Astrocyte (in vitro differentiated cells and primary cell): ENCODE measurements around the gene PTPRK. TPM values are rescaled to one million over a fixed set of nuclear protein-coding genes. Genes with fewer than 3 reads are reported as not detected.

Experiments
- DNase-seq: peaks from one replicate; pipeline ENCODE4 v3.0.0-alpha.2; 2010; ENCODE audit warnings: low read depth
- FAIRE-seq: peaks from 2 replicates; lab custom pipeline; 2011; peaks lifted over from hg19 to GRCh38; lab: Jason Lieb, UNC
- H2AFZ ChIP-seq: 2 replicates; pipeline ENCODE4 v1.6.0; 2012; ENCODE audit warnings: low read depth, low read length, inconsistent platforms
- H3K27ac ChIP-seq: 2 replicates; pipeline ENCODE4 v1.5.1; 2011; ENCODE audit warnings: low read depth, low read length, inconsistent platforms
- H3K27me3 ChIP-seq: 2 replicates; pipeline ENCODE4 v1.6.0; 2011; ENCODE audit warnings: low read length, inconsistent platforms; ENCODE audit not compliant: insufficient read depth
- H3K36me3 ChIP-seq: 2 replicates; pipeline ENCODE4 v1.5.1; 2011; ENCODE audit warnings: low read length, inconsistent platforms; ENCODE audit not compliant: insufficient read depth
- H3K4me1 ChIP-seq: 2 replicates; pipeline ENCODE4 v1.5.1; 2011; ENCODE audit warnings: low read length, inconsistent platforms; ENCODE audit not compliant: insufficient read depth
- H3K4me2 ChIP-seq: 2 replicates; pipeline ENCODE4 v1.6.0; 2012; ENCODE audit warnings: low read length, inconsistent platforms
- H3K4me3 ChIP-seq: 2 replicates; pipeline ENCODE4 v1.5.1; 2011; ENCODE audit warnings: low read depth, mild to moderate bottlenecking, low read length, inconsistent platforms; ENCODE audit not compliant: insufficient read depth
- H3K79me2 ChIP-seq: 2 replicates; pipeline ENCODE4 v1.6.0; 2012; ENCODE audit warnings: mild to moderate bottlenecking, low read length, inconsistent platforms; ENCODE audit not compliant: insufficient read depth
- H3K9ac ChIP-seq: 2 replicates; pipeline ENCODE4 v1.6.0; 2012; ENCODE audit warnings: mild to moderate bottlenecking, low read length, inconsistent platforms
- H3K9me3 ChIP-seq: 2 replicates; pipeline ENCODE4 v1.5.1; 2012; ENCODE audit warnings: low read depth, mild to moderate bottlenecking, low read length, inconsistent platforms; ENCODE audit not compliant: insufficient read depth
- H4K20me1 ChIP-seq: 2 replicates; pipeline ENCODE4 v1.6.0; 2012; ENCODE audit warnings: low read length, inconsistent platforms; ENCODE audit not compliant: insufficient read depth
- H3K27ac Mint-ChIP-seq: one replicate; pipeline ENCODE4 v1.8.0; 2021; ENCODE audit warnings: mild to moderate bottlenecking, mixed read lengths; ENCODE audit not compliant: unreplicated experiment
- H3K27me3 Mint-ChIP-seq: one replicate; pipeline ENCODE4 v1.8.0; 2021; ENCODE audit warnings: low read depth, mixed read lengths; ENCODE audit not compliant: unreplicated experiment
- H3K36me3 Mint-ChIP-seq: one replicate; pipeline ENCODE4 v1.8.0; 2021; ENCODE audit warnings: low read depth, mixed read lengths; ENCODE audit not compliant: unreplicated experiment
- H3K4me1 Mint-ChIP-seq: one replicate; pipeline ENCODE4 v1.8.0; 2021; ENCODE audit warnings: low read depth, mixed read lengths; ENCODE audit not compliant: unreplicated experiment
- H3K4me3 Mint-ChIP-seq: one replicate; pipeline ENCODE4 v1.8.0; 2021; ENCODE audit warnings: mild to moderate bottlenecking, moderate library complexity, mixed read lengths; ENCODE audit not compliant: unreplicated experiment
- H3K9me3 Mint-ChIP-seq: one replicate; pipeline ENCODE4 v1.8.0; 2021; ENCODE audit warnings: mild to moderate bottlenecking, mixed read lengths; ENCODE audit not compliant: unreplicated experiment
- CTCF ChIP-seq: IDR thresholded peaks from 2 replicates; pipeline ENCODE4 v1.5.1; 2011; ENCODE audit warnings: low read depth, mild to moderate bottlenecking, inconsistent platforms, low read length, moderate library complexity; ENCODE audit not compliant: insufficient read depth
- EZH2 ChIP-seq: IDR thresholded peaks from 2 replicates; pipeline ENCODE4 v1.6.1; 2012; ENCODE audit warnings: mild to moderate bottlenecking, low read length, inconsistent platforms; ENCODE audit not compliant: insufficient read depth
- total RNA-seq: library from RNA; stranded (reverse); gene quantifications from 2 replicates; pipeline ENCODE4 v1.2.1, GENCODE V29; 2021

The PTPRK gene
- total RNA-seq, 1 donor from 2014 or later: 159 TPM

GRCh38 chr6:128149796-128150195 lies 370.6 kb downstream of the PTPRK start:
- Mint-ChIP-seq H3K4me1 (peaks cover 13% of the 10 kb centered on the region), H3K36me3 (no peaks in the 10 kb centered on the region), H3K27ac (no peak overlapping the region), H3K27me3 (no peaks in the 10 kb centered on the region), H3K4me3 (no peak overlapping the region), H3K9me3 (no peaks in the 10 kb centered on the region)
- Histone ChIP-seq H3K79me2 (no peaks in the 10 kb centered on the region), H3K4me3 (no peak overlapping the region), H3K36me3 (no peaks in the 10 kb centered on the region), H3K4me2 (no peak overlapping the region), H3K9ac (no peak overlapping the region), H3K9me3 (no peaks in the 10 kb centered on the region), H4K20me1 (peaks cover 4% of the 10 kb centered on the region), H3K27ac (no peak overlapping the region), H3K27me3 (no peaks in the 10 kb centered on the region), H3K4me1 (peaks cover 14% of the 10 kb centered on the region), H2AFZ (no peak overlapping the region)
- TF ChIP-seq EZH2 (no peak), CTCF (no peak)
- FAIRE-seq (no peak), DNase-seq (no peak)

GRCh38 chr6:128144320-128144719 lies 376.1 kb downstream of the PTPRK start:
- Histone ChIP-seq H3K79me2 (no peaks in the 10 kb centered on the region), H3K4me1 (no peaks in the 10 kb centered on the region), H3K9ac (no peak overlapping the region), H2AFZ (no peak overlapping the region), H4K20me1 (peaks cover 6% of the 10 kb centered on the region), H3K27me3 (no peaks in the 10 kb centered on the region), H3K9me3 (no peaks in the 10 kb centered on the region), H3K4me3 (no peak overlapping the region), H3K36me3 (no peaks in the 10 kb centered on the region), H3K27ac (no peak overlapping the region), H3K4me2 (no peak overlapping the region)
- TF ChIP-seq CTCF (no peak), EZH2 (no peak)
- Mint-ChIP-seq H3K9me3 (no peaks in the 10 kb centered on the region), H3K27ac (no peak overlapping the region), H3K27me3 (no peaks in the 10 kb centered on the region), H3K4me3 (no peak overlapping the region), H3K36me3 (no peaks in the 10 kb centered on the region), H3K4me1 (peaks cover 27% of the 10 kb centered on the region)
- no peak for FAIRE-seq
- DNase-seq: no peak

- no peak for DNase-seq
- no peak for FAIRE-seq
- H4K20me1 ChIP-seq: peaks cover 11% of the 10 kb centered on the region
- H3K79me2 ChIP-seq: no peaks in the 10 kb centered on the region
- no peak overlapping the region for H3K4me3 Mint-ChIP-seq
- H3K4me2 ChIP-seq: no peak overlapping the region
- H3K9ac ChIP-seq: no peak overlapping the region
- no peaks in the 10 kb centered on the region for H3K9me3 Mint-ChIP-seq
- no peak overlapping the region for H3K27ac ChIP-seq
- no peaks in the 10 kb centered on the region for H3K27me3 Mint-ChIP-seq
- H3K36me3 ChIP-seq: no peaks in the 10 kb centered on the region
- H3K9me3 ChIP-seq: no peaks in the 10 kb centered on the region
- H3K36me3 Mint-ChIP-seq: no peaks in the 10 kb centered on the region
- H3K27ac Mint-ChIP-seq: no peak overlapping the region
- H2AFZ ChIP-seq: no peak overlapping the region
- H3K4me1 Mint-ChIP-seq: peaks cover 32% of the 10 kb centered on the region
- TF ChIP-seq CTCF (no peak), EZH2 (no peak)
- no peaks in the 10 kb centered on the region for H3K4me1 ChIP-seq
- H3K4me3 ChIP-seq: no peak overlapping the region
- no peaks in the 10 kb centered on the region for H3K27me3 ChIP-seq
Measured at GRCh38 chr6:128141932-128142331, 378.5 kb downstream of the PTPRK start.
